HL-60 (cell line): Measurements from ENCODE around the gene TUBB4B.

Experiments used
- DNase-seq, 2 experiments: peaks; one replicate each; pipeline ENCODE4 v3.0.0-alpha.2; 2010 to 2020; ENCODE audit warnings: low read depth in 1 of 2, low spot score in 1 of 2
- H3K27ac ChIP-seq: fragments of 250-450 bp; sonication (Bioruptor Pico); replicated peaks from 2 replicates; pipeline ENCODE4 v1.5.1; 2020; ENCODE audit warnings: mild to moderate bottlenecking, moderate library complexity
- H3K27me3 ChIP-seq: fragments of 250-450 bp; sonication (Bioruptor Pico); 2 replicates; pipeline ENCODE4 v1.5.1; 2021; ENCODE audit warnings: mild to moderate bottlenecking, moderate library complexity; ENCODE audit not compliant: insufficient read depth, poor library complexity, severe bottlenecking
- H3K4me3 ChIP-seq: replicated peaks from 2 replicates; pipeline ENCODE4 v1.5.1; 2011; ENCODE audit warnings: mild to moderate bottlenecking, control low read depth, low read length; ENCODE audit not compliant: insufficient read depth
- CTCF ChIP-seq: IDR thresholded peaks from one replicate; pipeline ENCODE4 v1.5.1; 2011; ENCODE audit warnings: low read length, control low read depth, inconsistent platforms; ENCODE audit not compliant: insufficient read depth
- GABPA ChIP-seq: IDR thresholded peaks from 2 replicates; pipeline ENCODE4 v1.6.1; 2012; ENCODE audit warnings: low read depth
- POLR2AphosphoS5 ChIP-seq: IDR thresholded peaks from 2 replicates; pipeline ENCODE4 v1.6.1; 2012; ENCODE audit warnings: low read depth
- SPI1 ChIP-seq: IDR thresholded peaks from 2 replicates; pipeline ENCODE4 v1.6.1; 2012; ENCODE audit warnings: low read depth, mild to moderate bottlenecking, borderline replicate concordance
- TF ChIP-seq, protein P1 (sequence below): IDR thresholded peaks from 2 replicates; pipeline ENCODE4 v1.6.1; 2012; ENCODE audit warnings: low read depth; ENCODE audit not compliant: insufficient replicate concordance

The TUBB4B gene

GRCh38 chr9:137201205-137201868 lies 39.8 kb upstream of the TUBB4B start:
- peak in 1 of 2 experiments; percentile 22 for DNase-seq

GRCh38 chr9:137202966-137203365 lies 38.1 kb upstream of the TUBB4B start:
- H3K4me3 ChIP-seq: no peak overlapping the region
- no peaks in the 10 kb centered on the region for H3K27me3 ChIP-seq
- no peak for DNase-seq
- TF ChIP-seq CTCF: no peak
- TF ChIP-seq SPI1: no peak
- TF ChIP-seq GABPA: no peak
- TF ChIP-seq, protein P1, sequence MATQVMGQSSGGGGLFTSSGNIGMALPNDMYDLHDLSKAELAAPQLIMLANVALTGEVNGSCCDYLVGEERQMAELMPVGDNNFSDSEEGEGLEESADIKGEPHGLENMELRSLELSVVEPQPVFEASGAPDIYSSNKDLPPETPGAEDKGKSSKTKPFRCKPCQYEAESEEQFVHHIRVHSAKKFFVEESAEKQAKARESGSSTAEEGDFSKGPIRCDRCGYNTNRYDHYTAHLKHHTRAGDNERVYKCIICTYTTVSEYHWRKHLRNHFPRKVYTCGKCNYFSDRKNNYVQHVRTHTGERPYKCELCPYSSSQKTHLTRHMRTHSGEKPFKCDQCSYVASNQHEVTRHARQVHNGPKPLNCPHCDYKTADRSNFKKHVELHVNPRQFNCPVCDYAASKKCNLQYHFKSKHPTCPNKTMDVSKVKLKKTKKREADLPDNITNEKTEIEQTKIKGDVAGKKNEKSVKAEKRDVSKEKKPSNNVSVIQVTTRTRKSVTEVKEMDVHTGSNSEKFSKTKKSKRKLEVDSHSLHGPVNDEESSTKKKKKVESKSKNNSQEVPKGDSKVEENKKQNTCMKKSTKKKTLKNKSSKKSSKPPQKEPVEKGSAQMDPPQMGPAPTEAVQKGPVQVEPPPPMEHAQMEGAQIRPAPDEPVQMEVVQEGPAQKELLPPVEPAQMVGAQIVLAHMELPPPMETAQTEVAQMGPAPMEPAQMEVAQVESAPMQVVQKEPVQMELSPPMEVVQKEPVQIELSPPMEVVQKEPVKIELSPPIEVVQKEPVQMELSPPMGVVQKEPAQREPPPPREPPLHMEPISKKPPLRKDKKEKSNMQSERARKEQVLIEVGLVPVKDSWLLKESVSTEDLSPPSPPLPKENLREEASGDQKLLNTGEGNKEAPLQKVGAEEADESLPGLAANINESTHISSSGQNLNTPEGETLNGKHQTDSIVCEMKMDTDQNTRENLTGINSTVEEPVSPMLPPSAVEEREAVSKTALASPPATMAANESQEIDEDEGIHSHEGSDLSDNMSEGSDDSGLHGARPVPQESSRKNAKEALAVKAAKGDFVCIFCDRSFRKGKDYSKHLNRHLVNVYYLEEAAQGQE: no peak
- TF ChIP-seq POLR2AphosphoS5: no peak
- no peak overlapping the region for H3K27ac ChIP-seq

More at GRCh38 chr9:137201205-137201868, 39.8 kb upstream of the TUBB4B start:
- Histone ChIP-seq H3K27ac (peak overlapping the region; percentile 74), H3K27me3 (no peaks in the 10 kb centered on the region), H3K4me3 (peak overlapping the region; percentile 62)
- TF ChIP-seq GABPA (no peak), SPI1 (no peak)
- TF ChIP-seq, protein P1: no peak

- peak overlapping the region; percentile 80 for H3K27ac ChIP-seq
- H3K4me3 ChIP-seq: peak overlapping the region; percentile 96
- TF ChIP-seq, protein P1: no peak
- TF ChIP-seq CTCF (no peak), SPI1 (no peak), POLR2AphosphoS5 (no peak), GABPA (no peak)
- DNase-seq: no peak
- H3K27me3 ChIP-seq: no peaks in the 10 kb centered on the region
Observed at GRCh38 chr9:137204731-137205125, 36.4 kb upstream of the TUBB4B start.
